HG03139 (cell line): ENCODE data around the gene PTPRN.
A peak's percentile ranks its signal among the peaks of the same experiment; 100 is the strongest.

Experiments
- ATAC-seq: cut with Tn5 transposase; IDR thresholded peaks from one replicate; pipeline ENCODE4 v1.9.1; 2021; ENCODE audit not compliant: unreplicated experiment

The PTPRN gene

DNA sequence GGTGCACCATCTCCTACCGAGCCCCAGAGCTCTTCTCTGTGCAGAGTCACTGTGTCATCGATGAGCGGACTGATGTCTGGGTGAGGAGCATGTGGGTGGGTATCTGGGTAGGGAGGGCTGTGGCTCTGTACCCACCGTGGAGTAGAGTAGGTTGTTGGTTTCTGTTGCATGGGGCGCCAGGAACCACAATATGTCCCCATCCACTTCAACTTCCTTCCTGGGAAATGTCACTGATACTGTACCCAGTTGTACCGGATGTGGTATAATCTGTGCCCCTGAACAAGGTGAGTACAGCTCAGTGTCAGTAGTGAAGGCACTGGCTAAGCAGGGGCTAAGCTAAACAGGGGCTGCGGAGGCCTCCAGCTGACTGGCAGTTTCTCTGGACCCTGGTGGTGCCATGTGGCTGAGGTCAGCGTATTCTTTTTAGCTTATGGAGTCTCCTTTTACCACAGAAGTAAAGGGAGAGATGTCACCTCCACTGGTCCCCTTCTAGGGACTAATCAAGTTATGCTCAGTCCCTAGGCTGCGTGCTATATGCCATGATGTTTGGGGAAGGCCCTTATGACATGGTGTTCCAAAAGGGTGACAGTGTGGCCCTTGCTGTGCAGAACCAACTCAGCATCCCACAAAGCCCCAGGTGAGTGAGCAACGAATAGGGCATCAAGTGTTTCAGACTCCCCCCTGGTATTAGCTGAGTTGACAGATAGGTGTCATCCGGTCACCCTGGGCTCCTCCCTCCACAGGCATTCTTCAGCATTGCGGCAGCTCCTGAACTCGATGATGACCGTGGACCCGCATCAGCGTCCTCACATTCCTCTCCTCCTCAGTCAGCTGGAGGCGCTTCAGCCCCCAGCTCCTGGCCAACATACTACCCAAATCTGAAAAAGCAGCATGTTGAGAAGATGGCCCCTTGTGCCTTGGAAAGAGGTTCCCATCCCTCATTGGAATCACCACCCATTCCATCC lies 61.2 kb downstream of the PTPRN start:
- ATAC-seq, result no peak

DNA sequence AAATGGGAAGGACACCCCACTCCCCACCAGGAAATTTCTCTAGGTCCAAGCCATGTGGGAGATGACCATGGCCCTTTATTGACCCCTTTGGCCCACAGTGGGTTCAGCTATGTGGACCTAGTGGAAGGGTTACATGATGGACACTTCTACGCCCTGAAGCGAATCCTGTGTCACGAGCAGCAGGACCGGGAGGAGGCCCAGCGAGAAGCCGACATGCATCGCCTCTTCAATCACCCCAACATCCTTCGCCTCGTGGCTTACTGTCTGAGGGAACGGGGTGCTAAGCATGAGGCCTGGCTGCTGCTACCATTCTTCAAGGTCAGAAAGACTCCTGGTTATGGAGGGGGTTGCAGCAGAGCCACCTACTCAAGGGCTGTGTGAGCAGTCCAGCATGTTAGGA lies 62.6 kb downstream of the PTPRN start:
- ATAC-seq, result no peak

DNA sequence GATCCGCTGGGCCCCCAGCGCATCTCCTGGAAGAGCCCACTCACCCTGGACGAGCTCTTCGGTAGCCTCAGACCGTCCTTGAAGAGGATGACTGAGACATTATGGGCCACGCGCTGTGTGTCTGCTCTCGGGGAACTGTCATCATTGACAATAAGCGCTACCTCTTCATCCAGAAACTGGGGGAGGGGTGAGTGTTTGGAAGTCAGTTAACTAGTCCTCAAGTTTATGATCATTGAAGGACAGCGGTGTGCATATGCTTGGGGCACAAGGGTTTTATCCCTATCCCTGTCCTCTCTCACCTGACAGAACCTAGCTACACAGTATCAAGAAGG lies 63.3 kb downstream of the PTPRN start:
- no peak for ATAC-seq

DNA sequence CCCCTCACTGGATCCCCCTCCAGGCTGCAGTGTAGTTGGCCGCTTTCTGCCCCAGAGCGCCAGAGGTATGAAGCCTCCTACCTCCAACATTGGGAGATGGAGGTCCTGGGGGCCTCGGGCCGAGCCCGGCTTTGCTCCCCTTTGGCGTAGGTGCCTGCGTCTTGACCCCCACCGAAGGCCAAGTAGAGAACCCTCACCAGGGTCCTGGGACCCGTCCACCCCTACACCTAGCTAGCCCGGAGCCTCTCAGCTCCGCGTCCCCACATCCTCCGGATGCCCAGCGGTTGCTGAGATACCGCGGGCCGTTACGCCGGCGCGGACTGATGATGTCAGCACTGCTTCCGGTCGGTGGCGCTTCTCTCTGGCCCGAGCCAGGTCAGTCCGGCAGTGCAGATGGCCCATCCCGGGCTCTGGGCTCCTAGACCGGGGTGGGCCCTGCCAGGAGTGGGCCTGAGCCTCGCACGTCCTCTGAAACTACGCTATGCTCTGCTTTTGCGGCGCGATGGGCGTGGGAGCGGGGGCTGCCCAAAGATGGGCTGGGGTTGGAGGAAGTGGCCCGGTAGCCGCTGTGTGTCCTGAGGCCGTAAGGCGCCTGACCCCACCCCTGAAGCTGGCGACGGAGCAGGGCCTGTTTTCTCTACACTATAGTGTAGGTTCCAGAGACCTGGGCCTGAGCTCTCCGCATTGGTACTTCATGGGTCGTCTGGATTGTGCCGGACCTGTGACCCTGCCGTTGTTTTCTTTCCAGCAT lies 63.9 kb downstream of the PTPRN start, which contains the start of the genes GLB1L and STK16:
Gene GLB1L, minus strand, starts transcription at position 297 of the 751 bp plus-strand sequence. CDS start 1,871 bp downstream, outside the sequence.
Gene STK16, plus strand, starts transcription at position 332 of the 751 bp plus-strand sequence. CDS start 521 bp downstream, outside the sequence.
- peak; percentile 54 for ATAC-seq

DNA sequence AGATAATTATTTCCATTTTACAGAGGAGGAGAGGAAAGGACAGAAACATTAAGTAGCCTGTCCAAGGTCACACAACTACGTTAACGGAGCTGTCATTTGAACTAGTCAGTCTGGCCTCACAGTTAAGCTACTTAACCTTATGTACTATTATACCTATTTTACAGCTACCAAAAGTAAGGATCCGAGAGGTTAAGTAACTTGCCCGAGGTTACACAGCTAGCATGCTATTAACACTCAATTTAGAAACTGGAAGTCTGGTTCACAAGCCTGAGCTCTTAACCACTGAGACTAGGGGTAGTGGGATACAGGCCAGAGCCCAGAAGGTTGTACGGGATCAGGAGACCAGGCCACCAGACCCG lies 64.4 kb downstream of the PTPRN start:
- no peak for ATAC-seq

DNA sequence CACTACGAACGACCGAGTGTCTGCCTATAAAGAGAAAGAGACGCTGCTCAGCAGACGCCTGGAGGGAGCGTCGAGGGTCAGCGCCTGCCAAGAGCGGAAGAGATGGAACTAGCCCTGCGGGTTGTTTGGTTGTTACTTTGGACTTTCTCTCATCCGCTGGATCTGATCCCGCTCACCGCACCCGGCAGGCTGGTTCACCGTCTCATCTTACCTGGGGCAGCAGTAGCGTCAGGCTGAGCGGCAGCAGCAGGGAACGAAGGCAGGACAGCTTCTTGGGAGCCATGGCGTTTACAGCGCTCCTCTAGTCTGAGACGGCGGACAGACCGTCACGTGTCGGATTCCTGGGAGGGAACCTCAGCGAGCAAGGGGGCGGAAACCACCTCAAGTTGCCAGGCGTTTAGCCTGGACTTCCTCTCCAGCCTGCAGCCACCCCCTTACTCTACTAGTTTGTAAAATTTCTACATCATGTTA lies 65.9 kb downstream of the PTPRN start:
- ATAC-seq, result no peak
